Measurements from ENCODE around the gene GAA.

DNA sequence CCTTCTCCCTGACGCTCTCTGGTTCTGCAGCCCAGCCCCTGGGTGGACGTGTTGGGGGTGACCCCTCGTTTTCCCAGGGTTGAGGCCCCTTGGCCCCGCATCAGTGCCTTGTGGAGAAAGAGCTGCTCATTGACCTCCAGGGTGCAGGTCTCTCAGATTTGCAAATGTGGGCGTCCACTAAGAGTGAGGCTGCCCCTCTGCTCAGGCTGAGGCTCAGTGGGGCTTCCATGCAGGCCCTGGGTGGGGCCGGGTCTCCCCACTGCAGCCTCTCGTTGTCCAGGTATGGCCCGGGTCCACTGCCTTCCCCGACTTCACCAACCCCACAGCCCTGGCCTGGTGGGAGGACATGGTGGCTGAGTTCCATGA lies 9.0 kb downstream of the GAA start:
- TF ChIP-seq, protein P1, sequence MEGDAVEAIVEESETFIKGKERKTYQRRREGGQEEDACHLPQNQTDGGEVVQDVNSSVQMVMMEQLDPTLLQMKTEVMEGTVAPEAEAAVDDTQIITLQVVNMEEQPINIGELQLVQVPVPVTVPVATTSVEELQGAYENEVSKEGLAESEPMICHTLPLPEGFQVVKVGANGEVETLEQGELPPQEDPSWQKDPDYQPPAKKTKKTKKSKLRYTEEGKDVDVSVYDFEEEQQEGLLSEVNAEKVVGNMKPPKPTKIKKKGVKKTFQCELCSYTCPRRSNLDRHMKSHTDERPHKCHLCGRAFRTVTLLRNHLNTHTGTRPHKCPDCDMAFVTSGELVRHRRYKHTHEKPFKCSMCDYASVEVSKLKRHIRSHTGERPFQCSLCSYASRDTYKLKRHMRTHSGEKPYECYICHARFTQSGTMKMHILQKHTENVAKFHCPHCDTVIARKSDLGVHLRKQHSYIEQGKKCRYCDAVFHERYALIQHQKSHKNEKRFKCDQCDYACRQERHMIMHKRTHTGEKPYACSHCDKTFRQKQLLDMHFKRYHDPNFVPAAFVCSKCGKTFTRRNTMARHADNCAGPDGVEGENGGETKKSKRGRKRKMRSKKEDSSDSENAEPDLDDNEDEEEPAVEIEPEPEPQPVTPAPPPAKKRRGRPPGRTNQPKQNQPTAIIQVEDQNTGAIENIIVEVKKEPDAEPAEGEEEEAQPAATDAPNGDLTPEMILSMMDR (IDR thresholded peaks at IDR 0.05; ENCODE audit: low read length), result no peak
- TF ChIP-seq EZH2 (IDR thresholded peaks at IDR 0.05; ENCODE audit: borderline replicate concordance, low read length), result no peak

Measured in OCI-LY1 (cell line).